IMR-90 (cell line): ENCODE data around the gene GMPPB. TPM values are rescaled to one million over a fixed set of nuclear protein-coding genes. Genes with fewer than 3 reads are reported as not detected.

Experiments
- ATAC-seq: fragments of 200-7000 bp; cut with Tn5 transposase; 2 replicates; pipeline ENCODE4 v1.9.1; 2020; ENCODE audit warnings: low read depth, mild to moderate bottlenecking, moderate library complexity
- BruUV-seq: library from RNA; stranded (reverse); fragments of 400-500 nt; replicated peaks from 2 replicates; lab custom pipeline; 2021; lab: Mats Ljungman, UMichigan
- CTCF ChIA-PET: fragments of 300-600 bp; formaldehyde crosslinking; extraction: SDS; loops from one replicate; lab custom pipeline; 2021; ENCODE audit warnings: antibody characterized with exemption; lab: Yijun Ruan, JAX
- POLR2A ChIA-PET: fragments of 300-600 bp; sonication (Branson Sonifier 250); formaldehyde crosslinking; loops from one replicate; lab custom pipeline; 2022; ENCODE audit warnings: antibody characterized with exemption; ENCODE audit not compliant: unreplicated experiment; lab: Charles Lee
- DNase-seq: peaks from one replicate; pipeline ENCODE4 v3.0.0; 2013
- H2AFZ ChIP-seq: replicated peaks from 2 replicates; pipeline ENCODE3; 2013; ENCODE audit warnings: low read length, mild to moderate bottlenecking; ENCODE audit not compliant: poor library complexity
- H2AK5ac ChIP-seq: 2 replicates; pipeline ENCODE4 v1.6.1; 2013; ENCODE audit warnings: low read depth, low read length, inconsistent platforms
- H2AK9ac ChIP-seq: replicated peaks from 2 replicates; pipeline ENCODE3; 2013; ENCODE audit warnings: mild to moderate bottlenecking, low read depth, low read length, moderate library complexity; ENCODE audit not compliant: poor library complexity
- H2BK120ac ChIP-seq: 2 replicates; pipeline ENCODE4 v1.6.1; 2013; ENCODE audit warnings: low read depth, low read length, inconsistent platforms
- H2BK15ac ChIP-seq: 3 replicates; pipeline ENCODE4 v1.6.1; 2013; ENCODE audit warnings: low read depth, low read length, inconsistent platforms
- H2BK20ac ChIP-seq: 2 replicates; pipeline ENCODE4 v1.6.1; 2013; ENCODE audit warnings: low read depth, mild to moderate bottlenecking, inconsistent platforms, low read length, moderate library complexity
- H2BK5ac ChIP-seq: 2 replicates; pipeline ENCODE4 v1.6.1; 2013; ENCODE audit warnings: mild to moderate bottlenecking, low read depth, low read length, inconsistent platforms; ENCODE audit not compliant: poor library complexity, severe bottlenecking
- H3K14ac ChIP-seq: replicated peaks from 2 replicates; pipeline ENCODE4 v1.6.1; 2013; ENCODE audit warnings: low read depth, low read length, inconsistent platforms
- H3K18ac ChIP-seq: 2 replicates; pipeline ENCODE4 v1.6.1; 2013; ENCODE audit warnings: low read depth, low read length, control low read depth
- H3K23ac ChIP-seq: 2 replicates; pipeline ENCODE4 v1.6.1; 2013; ENCODE audit warnings: low read depth, low read length, inconsistent platforms
- H3K27ac ChIP-seq: 2 replicates; pipeline ENCODE4 v1.5.1; 2013; ENCODE audit warnings: mild to moderate bottlenecking, control low read depth, low read length; ENCODE audit not compliant: insufficient read depth
- H3K27me3 ChIP-seq: 2 replicates; pipeline ENCODE4 v1.6.1; 2013; ENCODE audit warnings: low read length; ENCODE audit not compliant: control insufficient read depth, insufficient read depth
- H3K36me3 ChIP-seq: 2 replicates; pipeline ENCODE4 v1.6.1; 2013; ENCODE audit warnings: low read length, mixed read lengths; ENCODE audit not compliant: control insufficient read depth, insufficient read depth
- H3K4ac ChIP-seq: 2 replicates; pipeline ENCODE4 v1.6.1; 2013; ENCODE audit warnings: low read depth, low read length, inconsistent platforms
- H3K4me1 ChIP-seq: 2 replicates; pipeline ENCODE4 v1.6.1; 2013; ENCODE audit warnings: low read length, mixed read lengths; ENCODE audit not compliant: control insufficient read depth, insufficient read depth
- H3K4me2 ChIP-seq: 2 replicates; pipeline ENCODE4 v1.6.1; 2013; ENCODE audit warnings: low read depth, mild to moderate bottlenecking, control low read depth, low read length, moderate library complexity
- H3K4me3 ChIP-seq: 2 replicates; pipeline ENCODE4 v1.5.1; 2013; ENCODE audit warnings: low read depth, mild to moderate bottlenecking, control low read depth, low read length, moderate library complexity; ENCODE audit not compliant: insufficient read depth
- H3K56ac ChIP-seq: 2 replicates; pipeline ENCODE4 v1.6.1; 2013; ENCODE audit warnings: low read length, inconsistent platforms; ENCODE audit not compliant: insufficient read depth; ENCODE audit errors: extremely low read depth
- H3K79me1 ChIP-seq, 2 experiments: 2 replicates each; pipeline ENCODE4 v1.6.1; 2013; ENCODE audit warnings: low read length in 2 of 2, inconsistent platforms in 1 of 2, low read depth in 1 of 2
- H3K9ac ChIP-seq: 2 replicates; pipeline ENCODE4 v1.6.1; 2013; ENCODE audit warnings: low read depth, low read length, control low read depth
- H3K9me1 ChIP-seq: 2 replicates; pipeline ENCODE4 v1.6.1; 2013; ENCODE audit warnings: low read length, inconsistent platforms; ENCODE audit not compliant: insufficient read depth
- H3K9me3 ChIP-seq: 2 replicates; pipeline ENCODE4 v1.6.1; 2013; ENCODE audit warnings: low read length; ENCODE audit not compliant: control insufficient read depth, insufficient read depth
- H4K20me1 ChIP-seq: 2 replicates; pipeline ENCODE4 v1.6.1; 2013; ENCODE audit warnings: low read length, inconsistent platforms; ENCODE audit not compliant: insufficient read depth
- H4K5ac ChIP-seq: 2 replicates; pipeline ENCODE4 v1.6.1; 2013; ENCODE audit warnings: mild to moderate bottlenecking, low read depth, low read length, control low read depth
- H4K8ac ChIP-seq, 2 experiments: 2 replicates each; pipeline ENCODE4 v1.6.1; 2013; ENCODE audit warnings: low read depth in 2 of 2, low read length in 2 of 2, control low read depth in 1 of 2, inconsistent platforms in 1 of 2
- H4K91ac ChIP-seq: 2 replicates; pipeline ENCODE4 v1.6.1; 2013; ENCODE audit warnings: low read depth, low read length, inconsistent platforms; ENCODE audit not compliant: insufficient read depth
- BHLHE40 ChIP-seq: fragments of 150-350 bp; IDR thresholded peaks from 2 replicates; pipeline ENCODE4 v1.6.1; 2016; ENCODE audit warnings: mild to moderate bottlenecking, low read depth, low read length
- CEBPB ChIP-seq: IDR thresholded peaks from 2 replicates; pipeline ENCODE4 v1.6.1; 2012; ENCODE audit warnings: low read depth, low read length, improper control_type of control experiment
- CHD1 ChIP-seq: IDR thresholded peaks from 2 replicates; pipeline ENCODE4 v1.6.1; 2012; ENCODE audit warnings: low read depth, low read length, improper control_type of control experiment
- CTCF ChIP-seq: conservative IDR thresholded peaks from 2 replicates; pipeline ENCODE4 v1.5.1; 2012; ENCODE audit warnings: mild to moderate bottlenecking, low read depth, low read length, improper control_type of control experiment
- ELK1 ChIP-seq: fragments of 150-350 bp; IDR thresholded peaks from 2 replicates; pipeline ENCODE4 v1.6.1; 2016; ENCODE audit warnings: low read depth, mild to moderate bottlenecking, low read length, moderate library complexity, borderline replicate concordance
- FOS ChIP-seq: fragments of 150-350 bp; IDR thresholded peaks from 2 replicates; pipeline ENCODE4 v1.6.1; 2016; ENCODE audit warnings: low read depth, low read length
- MAFK ChIP-seq: IDR thresholded peaks from 2 replicates; pipeline ENCODE4 v1.6.1; 2012; ENCODE audit warnings: low read depth, low read length, improper control_type of control experiment
- MAZ ChIP-seq: IDR thresholded peaks from 2 replicates; pipeline ENCODE4 v1.6.1; 2012; ENCODE audit warnings: low read depth, mild to moderate bottlenecking, low read length, improper control_type of control experiment, moderate library complexity, borderline replicate concordance
- MXI1 ChIP-seq: IDR thresholded peaks from 2 replicates; pipeline ENCODE4 v1.6.1; 2012; ENCODE audit warnings: low read depth, mild to moderate bottlenecking, low read length, moderate library complexity, borderline replicate concordance
- NFE2L2 ChIP-seq: fragments of 150-350 bp; IDR thresholded peaks from 2 replicates; pipeline ENCODE4 v1.6.1; 2016; ENCODE audit warnings: low read depth, mild to moderate bottlenecking, low read length
- POLR2A ChIP-seq: IDR thresholded peaks from 2 replicates; pipeline ENCODE4 v1.6.1; 2012; ENCODE audit warnings: mild to moderate bottlenecking, low read depth, low read length
- RAD21 ChIP-seq: IDR thresholded peaks from 2 replicates; pipeline ENCODE4 v1.6.1; 2012; ENCODE audit warnings: low read length, improper control_type of control experiment
- RCOR1 ChIP-seq: IDR thresholded peaks from 2 replicates; pipeline ENCODE4 v1.6.1; 2012; ENCODE audit warnings: mild to moderate bottlenecking, low read length, improper control_type of control experiment; ENCODE audit not compliant: insufficient replicate concordance
- RFX5 ChIP-seq: IDR thresholded peaks from 2 replicates; pipeline ENCODE4 v1.8.0; 2012; ENCODE audit warnings: low read depth, mild to moderate bottlenecking, low read length, moderate library complexity
- SMC3 ChIP-seq: fragments of 150-350 bp; IDR thresholded peaks from 2 replicates; pipeline ENCODE4 v1.6.1; 2016; ENCODE audit warnings: low read depth, mild to moderate bottlenecking, antibody characterized with exemption, low read length, moderate library complexity
- USF2 ChIP-seq: fragments of 150-350 bp; IDR thresholded peaks from 2 replicates; pipeline ENCODE4 v1.6.1; 2017; ENCODE audit warnings: mild to moderate bottlenecking, antibody characterized with exemption, low read length, low read depth
- WGBS, 2 experiments: methylation state at CpG; one replicate each; pipeline versions ENCODE4 v1.1.5 to v1.1.7; 2013; ENCODE audit warnings: missing lambda C conversion rate in 2 of 2; ENCODE audit not compliant: insufficient read length in 1 of 2; ENCODE audit errors: extremely low coverage in 2 of 2; 5-methylcytosine and 5-hydroxymethylcytosine counted together
- dilution Hi-C: fragments of 300-500 bp; cut with HindIII; formaldehyde crosslinking; loops from one replicate; pipeline ENCODE4 v1.14.3; 2018; ENCODE audit warnings: low sequenced_read_pairs; ENCODE audit not compliant: unreplicated experiment
- in situ Hi-C: fragments of 300-500 bp; cut with MboI; formaldehyde crosslinking; loops from 3 replicates; pipeline ENCODE4 v1.14.3; 2019; ENCODE audit warnings: low sequenced_read_pairs, inconsistent platforms, mixed read lengths
- intact Hi-C: fragments of 100-400 bp; cut with micrococcal nuclease; formaldehyde crosslinking; loops from 2 replicates; pipeline ENCODE4 v1.10.0; 2022
- polyA plus RNA-seq, 3 experiments: library from polyadenylated mRNA; depleted of rRNA; stranded (reverse); fragments of >200 nt; gene quantifications; 2 replicates each; pipeline ENCODE4 v1.2.3, GENCODE V29; 2012; ENCODE audit warnings: low replicate concordance in 1 of 3
- total RNA-seq: library from RNA; depleted of rRNA; stranded (reverse); fragments of >200 nt; gene quantifications from 2 replicates; pipeline ENCODE4 v1.2.3, GENCODE V29; 2012

GMPPB gene
- total and polyA plus RNA-seq, 2 of the 4 experiments (the other 2 are of a cell fraction) = 27.9 to 37.3 TPM

GRCh38 chr3:49763981-49764380 lies 40.2 kb upstream of the GMPPB start:
- in situ Hi-C loops (no loop called here), dilution Hi-C loops (no loop called here), intact Hi-C loops (no loop called here)
- Histone ChIP-seq H3K23ac (no peak overlapping the region), H4K91ac (no peak overlapping the region), H3K4me1 (no peaks in the 10 kb centered on the region), H3K36me3 (peaks cover 7% of the 10 kb centered on the region), H3K4me3 (no peak overlapping the region), H4K5ac (no peak overlapping the region), H3K4ac (no peak overlapping the region), H3K27ac (no peak overlapping the region), H2AK9ac (no peak overlapping the region), H3K9me1 (peaks cover 5% of the 10 kb centered on the region; the same call in 1 of the 2 replicates), H3K9ac (no peak overlapping the region), H2BK120ac (no peak overlapping the region), H3K27me3 (no peaks in the 10 kb centered on the region), H3K79me1 (peaks cover 30 to 53% of the 10 kb centered on the region in 2 experiments), H2AFZ (no peak overlapping the region), H2AK5ac (no peak overlapping the region), H3K18ac (no peak overlapping the region), H3K14ac (no peak overlapping the region), H3K4me2 (no peak overlapping the region), H2BK20ac (no peak overlapping the region), H3K56ac (no peak overlapping the region), H4K8ac (no peak overlapping the region), H3K9me3 (no peaks in the 10 kb centered on the region), H2BK5ac (no peak overlapping the region), H2BK15ac (no peak overlapping the region), H4K20me1 (peaks cover 52% of the 10 kb centered on the region)
- TF ChIP-seq RFX5 = no peak
- no peak for TF ChIP-seq CEBPB
- TF ChIP-seq POLR2A = no peak
- TF ChIP-seq RAD21 = no peak
- no peak for TF ChIP-seq CHD1
- no peak for TF ChIP-seq SMC3
- TF ChIP-seq MAZ = no peak
- no peak for TF ChIP-seq USF2
- no peak for TF ChIP-seq ELK1
- no peak for TF ChIP-seq BHLHE40
- no peak for TF ChIP-seq MAFK
- TF ChIP-seq FOS = no peak
- TF ChIP-seq MXI1 = no peak
- TF ChIP-seq CTCF = no peak
- no peak for TF ChIP-seq NFE2L2
- no peak for TF ChIP-seq RCOR1
- ChIA-PET CTCF (no interaction called here), POLR2A (no interaction called here)
- WGBS, 2 experiments = no CpG with 5 or more reads among the region's 4 CpGs
- DNase-seq = no peak
- ATAC-seq = no peak
- BruUV-seq = no TSS peak
